ENCODE results near the gene ATP5IF1.

The ATP5IF1 gene

DNA sequence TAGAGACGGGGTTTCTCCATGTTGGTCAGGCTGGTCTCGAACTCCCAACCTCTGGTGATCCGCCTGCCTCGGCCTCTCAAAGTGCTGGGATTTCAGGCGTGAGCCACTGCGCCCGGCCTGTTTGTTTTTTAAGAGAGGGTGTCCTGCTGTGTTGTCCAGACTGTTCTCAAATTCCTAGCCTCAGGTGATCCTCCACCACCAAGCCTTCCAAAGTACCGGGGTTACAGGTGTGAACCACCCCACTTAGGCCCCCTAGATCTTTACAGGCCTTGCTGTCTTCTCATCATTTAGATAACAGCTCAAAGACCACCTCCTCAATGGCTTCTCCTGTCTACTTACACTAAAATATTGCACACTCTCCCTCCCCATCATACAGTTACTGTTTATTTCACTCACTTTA, 29.7 kb downstream of the ATP5IF1 start:
- TF ChIP-seq, protein P1, sequence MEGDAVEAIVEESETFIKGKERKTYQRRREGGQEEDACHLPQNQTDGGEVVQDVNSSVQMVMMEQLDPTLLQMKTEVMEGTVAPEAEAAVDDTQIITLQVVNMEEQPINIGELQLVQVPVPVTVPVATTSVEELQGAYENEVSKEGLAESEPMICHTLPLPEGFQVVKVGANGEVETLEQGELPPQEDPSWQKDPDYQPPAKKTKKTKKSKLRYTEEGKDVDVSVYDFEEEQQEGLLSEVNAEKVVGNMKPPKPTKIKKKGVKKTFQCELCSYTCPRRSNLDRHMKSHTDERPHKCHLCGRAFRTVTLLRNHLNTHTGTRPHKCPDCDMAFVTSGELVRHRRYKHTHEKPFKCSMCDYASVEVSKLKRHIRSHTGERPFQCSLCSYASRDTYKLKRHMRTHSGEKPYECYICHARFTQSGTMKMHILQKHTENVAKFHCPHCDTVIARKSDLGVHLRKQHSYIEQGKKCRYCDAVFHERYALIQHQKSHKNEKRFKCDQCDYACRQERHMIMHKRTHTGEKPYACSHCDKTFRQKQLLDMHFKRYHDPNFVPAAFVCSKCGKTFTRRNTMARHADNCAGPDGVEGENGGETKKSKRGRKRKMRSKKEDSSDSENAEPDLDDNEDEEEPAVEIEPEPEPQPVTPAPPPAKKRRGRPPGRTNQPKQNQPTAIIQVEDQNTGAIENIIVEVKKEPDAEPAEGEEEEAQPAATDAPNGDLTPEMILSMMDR (IDR thresholded peaks at IDR 0.05; ENCODE audit: control insufficient read depth, insufficient read depth, low read depth, low read length, missing control alignments), result no peak
- no peak for DNase-seq (ENCODE audit: low read depth)
- H3K4me3 ChIP-seq (ENCODE audit: control insufficient read depth, low read depth, low read length), result no peak overlapping the region

GRCh38 chr1:28266920-28267322, 31.0 kb downstream of the ATP5IF1 start:
- H3K4me3 ChIP-seq (ENCODE audit: control insufficient read depth, low read depth, low read length), result no peak overlapping the region
- TF ChIP-seq, protein P1 (IDR thresholded peaks at IDR 0.05; ENCODE audit: control insufficient read depth, insufficient read depth, low read depth, low read length, missing control alignments), result no peak
- no peak for DNase-seq (ENCODE audit: low read depth)

DNA sequence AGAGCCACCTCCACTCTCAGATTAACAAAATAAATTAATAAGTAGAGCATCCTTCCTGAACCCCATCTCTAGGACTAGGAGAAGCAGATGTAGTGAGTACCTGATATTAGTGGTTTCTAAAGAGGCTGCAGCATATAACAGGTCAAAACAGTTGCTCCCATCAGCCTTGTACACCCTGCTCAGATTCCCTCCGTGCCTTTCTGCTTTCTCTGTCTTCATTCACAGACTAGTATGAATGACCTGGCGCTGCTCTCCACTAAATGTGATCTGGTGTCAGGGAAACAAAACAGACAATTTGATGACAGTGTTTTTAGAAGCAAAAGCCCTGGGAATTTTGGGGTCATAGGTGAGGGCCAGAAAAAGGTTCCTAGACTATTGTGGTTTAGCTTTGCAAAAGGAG, 31.7 kb downstream of the ATP5IF1 start:
- no peak for DNase-seq (ENCODE audit: low read depth)
- TF ChIP-seq, protein P1 (IDR thresholded peaks at IDR 0.05; ENCODE audit: control insufficient read depth, insufficient read depth, low read depth, low read length, missing control alignments), result no peak
- H3K4me3 ChIP-seq (ENCODE audit: control insufficient read depth, low read depth, low read length), result no peak overlapping the region

- H3K4me3 ChIP-seq (ENCODE audit: control insufficient read depth, low read depth, low read length), result no peak overlapping the region
- TF ChIP-seq, protein P1 (IDR thresholded peaks at IDR 0.05; ENCODE audit: control insufficient read depth, insufficient read depth, low read depth, low read length, missing control alignments), result no peak
- no peak for DNase-seq (ENCODE audit: low read depth)
Observed at GRCh38 chr1:28269529-28269928, 33.6 kb downstream of the ATP5IF1 start.

DNA sequence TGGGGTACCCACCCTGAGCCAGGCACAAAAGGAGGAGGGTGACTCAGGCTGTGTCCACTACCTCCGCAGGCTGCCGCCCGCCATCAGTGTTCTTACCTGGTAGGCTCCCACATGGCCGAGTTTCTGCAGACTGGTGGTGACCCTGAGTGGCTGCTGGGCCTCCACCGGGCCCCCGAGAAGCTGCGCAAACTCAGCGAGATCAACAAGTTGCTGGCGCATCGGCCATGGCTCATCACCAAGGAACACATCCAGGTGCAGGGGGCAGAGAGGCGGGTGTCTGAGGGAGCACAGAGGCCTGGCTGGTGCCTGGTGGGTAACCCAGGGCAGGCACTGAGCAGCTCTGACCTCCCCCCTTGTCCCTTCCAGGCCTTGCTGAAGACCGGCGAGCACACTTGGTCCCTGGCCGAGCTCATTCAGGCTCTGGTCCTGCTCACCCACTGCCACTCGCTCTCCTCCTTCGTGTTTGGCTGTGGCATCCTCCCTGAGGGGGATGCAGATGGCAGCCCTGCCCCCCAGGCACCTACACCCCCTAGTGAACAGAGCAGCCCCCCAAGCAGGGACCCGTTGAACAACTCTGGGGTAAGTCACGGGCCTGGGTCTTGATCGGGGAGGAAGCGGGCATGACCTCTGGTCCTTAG, 36.4 kb downstream of the ATP5IF1 start:
- TF ChIP-seq, protein P1 (IDR thresholded peaks at IDR 0.05; ENCODE audit: control insufficient read depth, insufficient read depth, low read depth, low read length, missing control alignments), result no peak
- DNase-seq (ENCODE audit: low read depth), result no peak
- H3K4me3 ChIP-seq (ENCODE audit: control insufficient read depth, low read depth, low read length), result no peak overlapping the region

DNA sequence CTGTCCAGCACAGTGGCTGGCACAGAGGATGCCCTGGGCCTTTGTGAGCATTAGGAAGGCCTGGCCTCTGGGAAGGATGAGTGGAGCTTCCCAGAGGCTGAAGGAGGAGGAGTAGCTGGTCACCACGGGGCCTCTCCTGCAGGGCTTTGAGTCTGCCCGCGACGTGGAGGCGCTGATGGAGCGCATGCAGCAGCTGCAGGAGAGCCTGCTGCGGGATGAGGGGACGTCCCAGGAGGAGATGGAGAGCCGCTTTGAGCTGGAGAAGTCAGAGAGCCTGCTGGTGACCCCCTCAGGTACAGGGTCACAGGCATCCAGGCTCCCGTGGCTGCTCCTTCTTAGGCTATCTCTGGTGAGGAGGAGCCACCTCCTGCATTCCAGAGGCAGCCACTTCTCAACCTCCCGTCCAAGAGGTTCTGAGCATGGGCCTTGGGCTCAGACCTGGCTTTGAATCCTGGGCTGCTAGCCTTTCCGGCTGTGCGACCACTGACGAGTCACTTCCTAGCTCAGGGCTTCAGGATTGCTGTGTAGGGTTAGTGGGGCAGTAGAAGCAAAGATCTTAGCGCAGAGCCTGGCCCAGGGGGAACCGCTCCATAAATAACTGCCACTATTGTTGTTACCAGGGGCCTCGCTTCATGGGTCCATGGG, 37.4 kb downstream of the ATP5IF1 start:
- H3K4me3 ChIP-seq (ENCODE audit: control insufficient read depth, low read depth, low read length), result no peak overlapping the region
- TF ChIP-seq, protein P1 (IDR thresholded peaks at IDR 0.05; ENCODE audit: control insufficient read depth, insufficient read depth, low read depth, low read length, missing control alignments), result no peak
- DNase-seq (ENCODE audit: low read depth), result no peak
